Adipocyte (in vitro differentiated cells): Measurements from ENCODE around the gene INAVA.
"Not testable (repeated sequence)": the region's sequence is repeated elsewhere in the genome, so short reads cannot be mapped to it uniquely, and the experiment has no call there.

Experiments
- DNase-seq: peaks from one replicate; pipeline ENCODE4 v3.0.0-alpha.2; 2015; ENCODE audit warnings: low read depth
- H3K27me3 ChIP-seq: replicated peaks from 2 replicates; pipeline ENCODE4 v1.7.0; 2013; ENCODE audit warnings: mild to moderate bottlenecking, low read length, moderate library complexity; ENCODE audit not compliant: control insufficient read depth, insufficient read depth
- H3K36me3 ChIP-seq: 2 replicates; pipeline ENCODE4 v1.7.0; 2013; ENCODE audit warnings: low read length, mild to moderate bottlenecking, moderate library complexity; ENCODE audit not compliant: control insufficient read depth, insufficient read depth, severe bottlenecking
- H3K4me1 ChIP-seq: 2 replicates; pipeline ENCODE4 v1.7.0; 2013; ENCODE audit warnings: mild to moderate bottlenecking, low read length, moderate library complexity; ENCODE audit not compliant: control insufficient read depth, insufficient read depth
- H3K4me3 ChIP-seq: 2 replicates; pipeline ENCODE4 v1.7.0; 2013; ENCODE audit warnings: mild to moderate bottlenecking, low read length, moderate library complexity
- H3K9ac ChIP-seq: 2 replicates; pipeline ENCODE4 v1.7.0; 2013; ENCODE audit warnings: mild to moderate bottlenecking, low read length, moderate library complexity
- H3K9me3 ChIP-seq: 2 replicates; pipeline ENCODE4 v1.7.0; 2013; ENCODE audit warnings: mild to moderate bottlenecking, low read length, moderate library complexity; ENCODE audit not compliant: control insufficient read depth

The INAVA gene

GRCh38 chr1:200909757-200910239 is 15.1 kb downstream of the INAVA start:
- H3K27me3 ChIP-seq: peaks cover 13% of the 10 kb centered on the region
- no peak for DNase-seq
- H3K36me3 ChIP-seq: no peaks in the 10 kb centered on the region
- H3K9me3 ChIP-seq: no peaks in the 10 kb centered on the region
- H3K4me1 ChIP-seq: peaks cover 8% of the 10 kb centered on the region
- H3K4me3 ChIP-seq: no peak overlapping the region
- H3K9ac ChIP-seq: no peak overlapping the region

- no peak overlapping the region for H3K9ac ChIP-seq
- H3K9me3 ChIP-seq: no peaks in the 10 kb centered on the region
- no peak overlapping the region for H3K4me3 ChIP-seq
- no peak for DNase-seq
- H3K4me1 ChIP-seq: peaks cover 8% of the 10 kb centered on the region
- peaks cover 16% of the 10 kb centered on the region for H3K27me3 ChIP-seq
- H3K36me3 ChIP-seq: no peaks in the 10 kb centered on the region
Observed at GRCh38 chr1:200911361-200911760, 16.7 kb downstream of the INAVA start.

GRCh38 chr1:200911936-200912335 is 17.2 kb downstream of the INAVA start:
- peaks cover 19% of the 10 kb centered on the region for H3K27me3 ChIP-seq
- not testable (repeated sequence) for H3K4me1 ChIP-seq, H3K9me3 ChIP-seq, H3K9ac ChIP-seq, DNase-seq, H3K4me3 ChIP-seq, H3K36me3 ChIP-seq

- DNase-seq: no peak
Observed at GRCh38 chr1:200912737-200913407, 18.2 kb downstream of the INAVA start.

GRCh38 chr1:200916152-200916551 is 21.5 kb downstream of the INAVA start:
- Histone ChIP-seq H3K27me3 (peaks cover 27% of the 10 kb centered on the region), H3K9ac (no peak overlapping the region), H3K4me3 (no peak overlapping the region), H3K36me3 (no peaks in the 10 kb centered on the region), H3K4me1 (no peaks in the 10 kb centered on the region), H3K9me3 (no peaks in the 10 kb centered on the region)
- DNase-seq: no peak

More at GRCh38 chr1:200912737-200913407, 18.2 kb downstream of the INAVA start:
- peaks cover 19% of the 10 kb centered on the region for H3K27me3 ChIP-seq
- H3K9me3 ChIP-seq: no peaks in the 10 kb centered on the region
- H3K4me3 ChIP-seq: no peak overlapping the region
- no peaks in the 10 kb centered on the region for H3K36me3 ChIP-seq
- no peak overlapping the region for H3K9ac ChIP-seq
- peaks cover under 1% of the 10 kb centered on the region for H3K4me1 ChIP-seq

DNA sequence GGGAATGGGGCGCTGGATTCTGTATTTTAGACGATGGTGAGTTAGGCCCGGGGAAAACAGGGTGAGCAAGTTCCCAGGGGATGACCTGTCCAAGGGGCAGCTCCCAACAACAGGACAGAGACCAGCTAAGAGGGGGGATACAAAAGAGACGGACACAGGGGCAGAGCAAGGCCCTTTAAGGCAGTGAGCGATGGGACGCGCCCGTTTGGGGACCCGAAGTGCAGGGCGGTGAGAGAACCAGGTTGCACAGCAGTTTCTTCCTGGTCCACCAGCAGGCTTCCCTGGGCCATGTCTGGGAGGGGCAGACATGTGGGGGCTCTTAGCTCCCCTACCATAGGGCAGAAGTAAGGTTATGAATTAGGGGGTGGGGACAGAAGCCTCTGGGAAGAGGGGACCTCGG is 22.0 kb downstream of the INAVA start:
- no peaks in the 10 kb centered on the region for H3K9me3 ChIP-seq
- H3K4me1 ChIP-seq: no peaks in the 10 kb centered on the region
- H3K36me3 ChIP-seq: no peaks in the 10 kb centered on the region
- H3K4me3 ChIP-seq: no peak overlapping the region
- peaks cover 32% of the 10 kb centered on the region for H3K27me3 ChIP-seq
- no peak for DNase-seq
- no peak overlapping the region for H3K9ac ChIP-seq

GRCh38 chr1:200917291-200917817 is 22.7 kb downstream of the INAVA start:
- no peak overlapping the region for H3K9ac ChIP-seq
- no peaks in the 10 kb centered on the region for H3K4me1 ChIP-seq
- H3K27me3 ChIP-seq: peaks cover 30% of the 10 kb centered on the region
- H3K4me3 ChIP-seq: no peak overlapping the region
- H3K36me3 ChIP-seq: no peaks in the 10 kb centered on the region
- H3K9me3 ChIP-seq: no peaks in the 10 kb centered on the region
- DNase-seq: no peak

- Histone ChIP-seq H3K9ac (no peak overlapping the region), H3K27me3 (peaks cover 25% of the 10 kb centered on the region), H3K9me3 (no peaks in the 10 kb centered on the region), H3K4me3 (no peak overlapping the region), H3K36me3 (no peaks in the 10 kb centered on the region), H3K4me1 (no peaks in the 10 kb centered on the region)
- DNase-seq: no peak
Observed at GRCh38 chr1:200918006-200918405, 23.3 kb downstream of the INAVA start.

GRCh38 chr1:200919386-200919785 is 24.7 kb downstream of the INAVA start:
- Histone ChIP-seq H3K4me1 (no peaks in the 10 kb centered on the region), H3K9me3 (no peaks in the 10 kb centered on the region), H3K4me3 (no peak overlapping the region), H3K27me3 (peaks cover 25% of the 10 kb centered on the region), H3K36me3 (no peaks in the 10 kb centered on the region), H3K9ac (no peak overlapping the region)
- no peak for DNase-seq

GRCh38 chr1:200921571-200922110 is 26.9 kb downstream of the INAVA start:
- Histone ChIP-seq H3K9ac (no peak overlapping the region), H3K27me3 (peaks cover 19% of the 10 kb centered on the region), H3K4me3 (no peak overlapping the region), H3K4me1 (no peaks in the 10 kb centered on the region), H3K9me3 (no peaks in the 10 kb centered on the region), H3K36me3 (no peaks in the 10 kb centered on the region)
- DNase-seq: no peak

GRCh38 chr1:200922406-200922805 is 27.7 kb downstream of the INAVA start:
- peaks cover 18% of the 10 kb centered on the region for H3K27me3 ChIP-seq
- H3K9ac ChIP-seq: no peak overlapping the region
- H3K4me3 ChIP-seq: no peak overlapping the region
- DNase-seq: no peak
- H3K36me3 ChIP-seq: no peaks in the 10 kb centered on the region
- no peaks in the 10 kb centered on the region for H3K4me1 ChIP-seq
- H3K9me3 ChIP-seq: no peaks in the 10 kb centered on the region
